ENCODE measurements around the gene TUBB2B. TPM values are rescaled to one million over a fixed set of nuclear protein-coding genes. Genes with fewer than 3 reads are reported as not detected.

TUBB2B gene
- total and polyA plus RNA-seq, 10 of the 15 experiments (the other 5 are each of a cell fraction or from before 2014, with no cell fraction given), result 2.6 to 75.2 (median 21.2) TPM

DNA sequence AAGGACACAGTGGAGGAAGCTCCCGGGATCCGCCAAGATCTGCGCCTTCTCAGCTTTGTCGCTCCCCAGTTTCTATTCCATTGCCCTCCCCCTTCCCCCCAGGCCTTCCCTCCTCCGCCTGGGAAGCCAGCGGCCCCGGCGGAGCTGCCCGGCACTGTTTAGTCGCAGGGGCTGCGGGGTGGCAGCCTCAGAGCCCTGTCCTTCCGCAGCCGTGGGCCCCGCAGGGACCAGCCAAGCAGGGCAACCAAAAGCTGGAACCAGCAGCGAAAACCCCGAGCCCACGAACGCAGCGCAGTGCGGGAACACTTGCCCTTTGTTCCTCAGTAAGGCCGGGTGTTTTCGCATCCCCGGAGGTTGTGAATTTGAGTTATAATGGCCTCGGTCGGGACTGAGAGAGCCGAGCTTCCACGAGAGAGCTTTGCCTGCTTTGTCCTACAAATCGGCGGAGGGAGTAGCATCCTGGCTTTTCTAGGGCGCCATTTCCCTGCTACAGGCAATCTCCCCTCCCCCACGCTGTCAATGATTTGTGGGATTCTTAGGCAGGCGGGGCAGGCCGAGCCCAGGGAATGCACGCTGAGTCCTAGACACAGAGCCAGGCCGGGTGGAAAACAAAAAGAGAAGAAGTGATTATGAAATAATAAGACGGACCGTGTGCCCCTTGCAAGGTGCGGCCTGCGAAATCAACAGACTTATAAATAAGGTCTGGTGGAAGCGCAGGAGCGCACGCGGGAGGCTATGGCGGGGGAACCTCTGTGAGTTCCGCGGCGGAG is 4.0 kb upstream of the TUBB2B start:
- ChIA-PET SMC1A (ENCODE audit: uncharacterized antibody, unreplicated experiment) (interaction anchor here (1.0 kb wide), 1 partner anchor 20 kb away, joined by 3 read pairs; no protein-coding TSS in a partner anchor), CTCF (interaction anchor here (1.5 kb wide), 1 partner anchor 19 kb away, joined by 3 read pairs; no protein-coding TSS in a partner anchor), POLR2A (no interaction called here), RAD21 (ENCODE audit: unreplicated experiment) (interaction anchor here (0.9 to 1.5 kb wide), 2 partner anchors 20 to 22 kb away, joined by 4 read pairs; no protein-coding TSS in a partner anchor)
- 11% methylated on average over 43 of the region's 47 CpGs for WGBS (ENCODE audit: insufficient coverage, insufficient replicate concordance, low lambda C conversion rate, missing lambda C conversion rate)
- peaks cover 50% of the 10 kb centered on the region for H3K4me1 ChIP-seq (ENCODE audit: control insufficient read depth, insufficient read depth, low read length)
- in situ Hi-C loops (cut with MboI) (no loop called here), intact Hi-C loops (cut with micrococcal nuclease; ENCODE audit: unreplicated experiment) (no loop called here)
- peak overlapping the region; percentile 47; the same call in 1 of the 2 replicates for H3K4me3 ChIP-seq
- H3K36me3 ChIP-seq (ENCODE audit: control insufficient read depth in 2 of 2, insufficient read depth in 2 of 2, low read length in 1 of 2), result no peaks in the 10 kb centered on the region
- H3K4me2 ChIP-seq (ENCODE audit: control insufficient read depth, insufficient read depth), result peak overlapping the region; percentile 79
- DNase-seq (ENCODE audit: low read depth, low spot score), result no peak
- no TSS peak for BruUV-seq (replicated peaks)
- peaks cover 29 to 31% of the 10 kb centered on the region in 2 experiments for H3K27me3 ChIP-seq (replicated peaks in 1 of 2; ENCODE audit: control insufficient read depth in 2 of 2, insufficient read depth in 2 of 2, low read length in 1 of 2)
- H3K9me3 ChIP-seq (replicated peaks; ENCODE audit: control insufficient read depth, insufficient read depth, low read length), result no peaks in the 10 kb centered on the region
- H2AFZ ChIP-seq (ENCODE audit: control insufficient read depth, low read depth, low read length), result peak overlapping the region; percentile 50
- H4K20me1 ChIP-seq (ENCODE audit: control insufficient read depth, insufficient read depth), result no peaks in the 10 kb centered on the region
- ATAC-seq, result no peak
- no peak overlapping the region for H3K9ac ChIP-seq (ENCODE audit: control insufficient read depth, insufficient read depth, low read length)
- H3K27ac ChIP-seq (ENCODE audit: control insufficient read depth, insufficient read depth), result no peak overlapping the region
- H3K79me2 ChIP-seq (ENCODE audit: control insufficient read depth, insufficient read depth, low read length), result no peaks in the 10 kb centered on the region
- FAIRE-seq, result no peak
- TF ChIP-seq EP300 (IDR thresholded peaks at IDR 0.05; ENCODE audit: borderline replicate concordance in 1 of 2, control insufficient read depth in 1 of 2, low read depth in 2 of 2, low read length in 2 of 2) (no peak), EED (IDR thresholded peaks at IDR 0.05; ENCODE audit: low read depth) (peak; percentile 31), HDAC6 (IDR thresholded peaks at IDR 0.05; ENCODE audit: unreplicated experiment) (no peak), CHD1 (IDR thresholded peaks at IDR 0.05; ENCODE audit: low read depth, low read length) (no peak), STAT3 (IDR thresholded peaks at IDR 0.05; ENCODE audit: low read depth, low read length) (no peak), RFX5 (IDR thresholded peaks at IDR 0.05; ENCODE audit: low read depth, low read length) (no peak), SUZ12 (IDR thresholded peaks at IDR 0.05; ENCODE audit: unreplicated experiment) (peak; percentile 5), IKZF1 (conservative IDR thresholded peaks at IDR 0.05) (0 out of 2 replicates have a peak, but pooled peaks have one; percentile 13), TCF12 (IDR thresholded peaks at IDR 0.05; ENCODE audit: low read depth, low read length) (no peak), RB1 (IDR thresholded peaks at IDR 0.05; ENCODE audit: borderline replicate concordance) (no peak), NFIC (IDR thresholded peaks at IDR 0.05; ENCODE audit: low read depth, low read length) (no peak), BMI1 (IDR thresholded peaks at IDR 0.05; ENCODE audit: borderline replicate concordance) (no peak), YY1 (IDR thresholded peaks at IDR 0.05; ENCODE audit: low read depth, low read length) (no peak), EZH2 (IDR thresholded peaks at IDR 0.05; ENCODE audit: borderline replicate concordance, control insufficient read depth, low read depth, low read length) (no peak; the same call in 1 of the 2 replicates), FOS (IDR thresholded peaks at IDR 0.05; ENCODE audit: borderline replicate concordance, extremely low read depth, insufficient read length) (no peak), ETV6 (conservative IDR thresholded peaks at IDR 0.05 in 1 of 2, IDR thresholded peaks at IDR 0.05 in 1 of 2; ENCODE audit: borderline replicate concordance in 1 of 2, low read depth in 1 of 2) (no peak), RBBP5 (conservative IDR thresholded peaks at IDR 0.05) (no peak)
- TF ChIP-seq, protein P1, sequence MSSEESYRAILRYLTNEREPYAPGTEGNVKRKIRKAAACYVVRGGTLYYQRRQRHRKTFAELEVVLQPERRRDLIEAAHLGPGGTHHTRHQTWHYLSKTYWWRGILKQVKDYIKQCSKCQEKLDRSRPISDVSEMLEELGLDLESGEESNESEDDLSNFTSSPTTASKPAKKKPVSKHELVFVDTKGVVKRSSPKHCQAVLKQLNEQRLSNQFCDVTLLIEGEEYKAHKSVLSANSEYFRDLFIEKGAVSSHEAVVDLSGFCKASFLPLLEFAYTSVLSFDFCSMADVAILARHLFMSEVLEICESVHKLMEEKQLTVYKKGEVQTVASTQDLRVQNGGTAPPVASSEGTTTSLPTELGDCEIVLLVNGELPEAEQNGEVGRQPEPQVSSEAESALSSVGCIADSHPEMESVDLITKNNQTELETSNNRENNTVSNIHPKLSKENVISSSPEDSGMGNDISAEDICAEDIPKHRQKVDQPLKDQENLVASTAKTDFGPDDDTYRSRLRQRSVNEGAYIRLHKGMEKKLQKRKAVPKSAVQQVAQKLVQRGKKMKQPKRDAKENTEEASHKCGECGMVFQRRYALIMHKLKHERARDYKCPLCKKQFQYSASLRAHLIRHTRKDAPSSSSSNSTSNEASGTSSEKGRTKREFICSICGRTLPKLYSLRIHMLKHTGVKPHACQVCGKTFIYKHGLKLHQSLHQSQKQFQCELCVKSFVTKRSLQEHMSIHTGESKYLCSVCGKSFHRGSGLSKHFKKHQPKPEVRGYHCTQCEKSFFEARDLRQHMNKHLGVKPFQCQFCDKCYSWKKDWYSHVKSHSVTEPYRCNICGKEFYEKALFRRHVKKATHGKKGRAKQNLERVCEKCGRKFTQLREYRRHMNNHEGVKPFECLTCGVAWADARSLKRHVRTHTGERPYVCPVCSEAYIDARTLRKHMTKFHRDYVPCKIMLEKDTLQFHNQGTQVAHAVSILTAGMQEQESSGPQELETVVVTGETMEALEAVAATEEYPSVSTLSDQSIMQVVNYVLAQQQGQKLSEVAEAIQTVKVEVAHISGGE (CRISPR knock-in tag; IDR thresholded peaks at IDR 0.05), result no peak
- TF ChIP-seq, protein P2, sequence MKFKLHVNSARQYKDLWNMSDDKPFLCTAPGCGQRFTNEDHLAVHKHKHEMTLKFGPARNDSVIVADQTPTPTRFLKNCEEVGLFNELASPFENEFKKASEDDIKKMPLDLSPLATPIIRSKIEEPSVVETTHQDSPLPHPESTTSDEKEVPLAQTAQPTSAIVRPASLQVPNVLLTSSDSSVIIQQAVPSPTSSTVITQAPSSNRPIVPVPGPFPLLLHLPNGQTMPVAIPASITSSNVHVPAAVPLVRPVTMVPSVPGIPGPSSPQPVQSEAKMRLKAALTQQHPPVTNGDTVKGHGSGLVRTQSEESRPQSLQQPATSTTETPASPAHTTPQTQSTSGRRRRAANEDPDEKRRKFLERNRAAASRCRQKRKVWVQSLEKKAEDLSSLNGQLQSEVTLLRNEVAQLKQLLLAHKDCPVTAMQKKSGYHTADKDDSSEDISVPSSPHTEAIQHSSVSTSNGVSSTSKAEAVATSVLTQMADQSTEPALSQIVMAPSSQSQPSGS (IDR thresholded peaks at IDR 0.05; ENCODE audit: low read length), result no peak

All from GM12878 (cell line).